Left ventricle myocardium inferior (tissue), 1 donor: ENCODE measurements around the gene FAM174C. TPM values are rescaled to one million over a fixed set of nuclear protein-coding genes. Genes with fewer than 3 reads are reported as not detected.
A peak's percentile ranks its signal among the peaks of the same experiment; 100 is the strongest.

ENCODE experiments used
- DNase-seq: peaks from one replicate; pipeline ENCODE4 v3.0.0-alpha.2; 2020
- H3K27ac ChIP-seq: fragments of 200-600 bp; replicated peaks from 2 replicates; pipeline ENCODE4 v1.8.0; 2021
- H3K27me3 ChIP-seq: fragments of 200-600 bp; 2 replicates; pipeline ENCODE4 v1.8.0; 2021; ENCODE audit warnings: low read depth
- H3K36me3 ChIP-seq: fragments of 200-600 bp; 2 replicates; pipeline ENCODE4 v1.8.0; 2021
- H3K4me1 ChIP-seq: fragments of 200-600 bp; 2 replicates; pipeline ENCODE4 v1.8.0; 2021
- H3K4me3 ChIP-seq: fragments of 200-600 bp; 2 replicates; pipeline ENCODE4 v1.8.0; 2021; ENCODE audit warnings: mild to moderate bottlenecking, moderate library complexity
- H3K9me3 ChIP-seq: fragments of 200-600 bp; replicated peaks from 2 replicates; pipeline ENCODE4 v1.8.0; 2021
- intact Hi-C: fragments of 100-400 bp; cut with micrococcal nuclease; formaldehyde crosslinking; loops from one replicate; pipeline ENCODE4 v1.11.0; 2022
- total RNA-seq: library from RNA; stranded (reverse); fragmentation: NEBNext Ultra II Directional; extraction: Animal tissue kit (Norgen Biotek cat#: 25700); gene quantifications from one replicate; pipeline ENCODE4 v1.2.1, GENCODE V29; 2021
- TF ChIP-seq, protein P1 (sequence below): fragments of 200-600 bp; IDR thresholded peaks from 2 replicates; pipeline ENCODE4 v1.8.0; 2021; ENCODE audit warnings: antibody characterized with exemption, mild to moderate bottlenecking, borderline replicate concordance
- donor health status: DM: no; HTN: yes; CAD: no; lungs with severe emphysema.

FAM174C gene
- total RNA-seq, 1 donor from 2014 or later = 12.4 TPM

DNA sequence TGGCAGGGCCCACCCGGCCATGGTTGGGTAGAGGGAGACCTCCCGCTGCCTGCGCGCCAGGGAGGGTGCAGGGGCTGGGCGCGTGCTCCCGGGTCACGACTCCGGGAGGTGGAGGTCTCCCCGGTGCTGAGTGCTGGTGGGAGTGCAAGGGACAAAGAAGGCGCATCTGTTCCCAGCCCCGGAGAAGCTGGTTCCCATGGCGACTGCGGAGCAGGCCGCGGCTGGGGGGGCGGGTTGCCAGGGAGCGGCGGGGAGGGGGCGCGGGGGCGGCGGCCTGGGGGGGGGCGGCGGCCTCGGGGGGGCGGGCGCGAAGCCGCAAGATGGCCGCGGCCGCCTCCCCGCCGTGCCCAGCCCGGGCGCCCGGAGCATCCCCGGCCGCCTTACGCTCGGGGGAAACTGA lies 38.8 kb upstream of the FAM174C start:
- Histone ChIP-seq H3K9me3 (no peaks in the 10 kb centered on the region), H3K4me1 (peaks cover 59% of the 10 kb centered on the region)

GRCh38 chr19:1237027-1237659 lies 38.2 kb upstream of the FAM174C start:
- intact Hi-C loops = no loop called here
- Histone ChIP-seq H3K27ac (no peak overlapping the region), H3K27me3 (peaks cover 6% of the 10 kb centered on the region), H3K4me1 (peaks cover 62% of the 10 kb centered on the region), H3K9me3 (no peaks in the 10 kb centered on the region), H3K36me3 (no peaks in the 10 kb centered on the region), H3K4me3 (peak overlapping the region; percentile 73)
- TF ChIP-seq, protein P1, sequence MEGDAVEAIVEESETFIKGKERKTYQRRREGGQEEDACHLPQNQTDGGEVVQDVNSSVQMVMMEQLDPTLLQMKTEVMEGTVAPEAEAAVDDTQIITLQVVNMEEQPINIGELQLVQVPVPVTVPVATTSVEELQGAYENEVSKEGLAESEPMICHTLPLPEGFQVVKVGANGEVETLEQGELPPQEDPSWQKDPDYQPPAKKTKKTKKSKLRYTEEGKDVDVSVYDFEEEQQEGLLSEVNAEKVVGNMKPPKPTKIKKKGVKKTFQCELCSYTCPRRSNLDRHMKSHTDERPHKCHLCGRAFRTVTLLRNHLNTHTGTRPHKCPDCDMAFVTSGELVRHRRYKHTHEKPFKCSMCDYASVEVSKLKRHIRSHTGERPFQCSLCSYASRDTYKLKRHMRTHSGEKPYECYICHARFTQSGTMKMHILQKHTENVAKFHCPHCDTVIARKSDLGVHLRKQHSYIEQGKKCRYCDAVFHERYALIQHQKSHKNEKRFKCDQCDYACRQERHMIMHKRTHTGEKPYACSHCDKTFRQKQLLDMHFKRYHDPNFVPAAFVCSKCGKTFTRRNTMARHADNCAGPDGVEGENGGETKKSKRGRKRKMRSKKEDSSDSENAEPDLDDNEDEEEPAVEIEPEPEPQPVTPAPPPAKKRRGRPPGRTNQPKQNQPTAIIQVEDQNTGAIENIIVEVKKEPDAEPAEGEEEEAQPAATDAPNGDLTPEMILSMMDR = no peak
- DNase-seq = no peak

More for the DNA sequence above, 38.8 kb upstream of the FAM174C start:
- TF ChIP-seq, protein P1 = no peak
- H3K4me3 ChIP-seq = peak overlapping the region; percentile 73
- H3K27ac ChIP-seq = no peak overlapping the region
- no peaks in the 10 kb centered on the region for H3K36me3 ChIP-seq
- H3K27me3 ChIP-seq = peaks cover 6% of the 10 kb centered on the region
- intact Hi-C loops = no loop called here
- no peak for DNase-seq

DNA sequence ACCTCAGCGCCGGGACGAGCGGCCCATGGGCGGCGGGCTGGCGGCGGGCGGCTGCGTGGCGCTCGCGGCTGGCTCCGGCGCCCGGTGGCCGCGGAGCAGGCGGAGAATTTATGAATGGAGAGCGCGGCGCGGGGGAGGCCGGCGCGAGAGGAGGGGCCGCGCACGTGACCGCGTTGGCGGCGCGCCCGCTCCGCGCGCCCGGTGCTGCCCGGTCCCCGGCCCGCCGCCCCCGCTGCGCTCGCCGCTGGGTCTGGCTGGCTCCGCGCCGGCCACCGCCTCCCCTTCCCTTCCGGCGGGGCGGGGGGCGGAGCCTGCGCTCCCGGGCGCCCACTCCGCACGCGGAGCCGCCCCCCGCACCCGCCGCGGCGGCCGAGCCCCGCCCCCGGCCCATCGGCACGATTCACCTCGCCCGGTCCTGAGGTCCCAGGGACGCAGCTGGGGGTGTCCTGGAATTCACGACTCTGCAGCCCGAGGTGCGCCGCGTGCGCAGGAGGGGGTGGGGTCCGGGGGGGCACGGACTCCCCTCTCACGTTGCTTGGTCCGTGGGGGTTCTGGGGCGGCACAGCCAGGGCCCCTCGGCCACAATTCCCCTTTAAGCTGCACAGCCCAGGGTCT lies 37.5 kb upstream of the FAM174C start, which contains the start of gene CBARP:
Gene CBARP (minus strand): TSS at position 252 of the 615 bp plus-strand sequence. CDS start 1,905 bp downstream, outside the sequence.
- Histone ChIP-seq H3K4me1 (peaks cover 62% of the 10 kb centered on the region), H3K27ac (peak within 1 kb of the TSS; percentile 33), H3K36me3 (no peaks in the 10 kb centered on the region), H3K4me3 (peak within 1 kb of the TSS; percentile 73), H3K27me3 (peaks cover 6% of the 10 kb centered on the region), H3K9me3 (no peaks in the 10 kb centered on the region)
- intact Hi-C loops = no loop called here
- DNase-seq = peak; percentile 44
- TF ChIP-seq, protein P1 = no peak

GRCh38 chr19:1238369-1239303 lies 36.7 kb upstream of the FAM174C start:
- no peak for DNase-seq
- H3K4me1 ChIP-seq = peaks cover 62% of the 10 kb centered on the region
- peaks cover 6% of the 10 kb centered on the region for H3K27me3 ChIP-seq
- H3K4me3 ChIP-seq = peak overlapping the region; percentile 73
- no peaks in the 10 kb centered on the region for H3K36me3 ChIP-seq
- intact Hi-C loops = no loop called here
- peak overlapping the region; percentile 33 for H3K27ac ChIP-seq
- TF ChIP-seq, protein P1 = no peak
- H3K9me3 ChIP-seq = no peaks in the 10 kb centered on the region

DNA sequence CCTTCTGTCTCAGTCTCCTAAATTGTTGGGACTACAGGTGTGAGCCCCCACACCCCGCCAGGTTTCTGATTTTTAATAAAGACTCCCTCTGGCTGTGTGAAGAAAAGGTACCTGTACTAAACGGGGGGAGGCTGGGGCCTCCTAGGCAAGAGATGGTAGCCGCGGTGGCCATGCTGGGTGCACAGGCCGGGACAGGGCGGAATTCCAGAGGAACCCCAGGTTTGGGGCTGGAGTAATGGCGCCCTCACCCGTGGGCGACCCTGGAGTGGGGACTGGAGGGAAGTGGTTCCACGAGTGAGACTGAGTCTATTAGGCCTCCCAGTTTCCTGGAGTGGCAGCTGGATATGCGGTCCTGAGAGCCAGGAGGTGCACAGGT lies 35.9 kb upstream of the FAM174C start:
- Histone ChIP-seq H3K27me3 (peaks cover 6% of the 10 kb centered on the region), H3K4me3 (peak overlapping the region; percentile 90), H3K9me3 (no peaks in the 10 kb centered on the region), H3K27ac (peak overlapping the region; percentile 100), H3K4me1 (peaks cover 68% of the 10 kb centered on the region), H3K36me3 (no peaks in the 10 kb centered on the region)
- TF ChIP-seq, protein P1 = no peak
- intact Hi-C loops = no loop called here
- no peak for DNase-seq
